KMS-11 (cell line): Measurements from ENCODE around the gene KRTAP10-3.

Source experiments
- H2AFZ ChIP-seq: fragments of 200-600 bp; sonication (generic); 2 replicates; pipeline ENCODE4 v1.6.1; 2016; ENCODE audit warnings: antibody characterized with exemption, mixed run types, low read depth
- H3K27ac ChIP-seq: fragments of 200-600 bp; sonication (generic); 2 replicates; pipeline ENCODE4 v1.6.1; 2016; ENCODE audit warnings: mild to moderate bottlenecking, mixed run types
- H3K27me3 ChIP-seq: fragments of 200-600 bp; sonication (generic); 2 replicates; pipeline ENCODE4 v1.6.1; 2017; ENCODE audit warnings: mild to moderate bottlenecking, low read depth, mixed run types, moderate library complexity; ENCODE audit not compliant: insufficient read depth
- H3K36me3 ChIP-seq: fragments of 200-600 bp; sonication (generic); 2 replicates; pipeline ENCODE4 v1.6.1; 2017; ENCODE audit warnings: mild to moderate bottlenecking, mixed run types; ENCODE audit not compliant: insufficient read depth
- H3K4me1 ChIP-seq: fragments of 200-600 bp; sonication (generic); 2 replicates; pipeline ENCODE4 v1.6.1; 2016; ENCODE audit warnings: mild to moderate bottlenecking, low read depth, mixed run types; ENCODE audit not compliant: poor library complexity, severe bottlenecking
- H3K4me2 ChIP-seq: fragments of 200-600 bp; sonication (generic); 2 replicates; pipeline ENCODE4 v1.7.0; 2016; ENCODE audit warnings: mild to moderate bottlenecking, mixed run types
- H3K4me3 ChIP-seq: fragments of 200-600 bp; sonication (generic); IDR thresholded peaks from 2 replicates; pipeline ENCODE4 v1.6.1; 2017; ENCODE audit warnings: low read depth, low read length, mixed read lengths; ENCODE audit not compliant: insufficient read depth
- H3K79me2 ChIP-seq: fragments of 200-600 bp; sonication (generic); 2 replicates; pipeline ENCODE4 v1.6.1; 2016; ENCODE audit warnings: low read depth, mixed run types; ENCODE audit not compliant: insufficient read depth
- H3K9ac ChIP-seq: fragments of 200-600 bp; sonication (generic); 2 replicates; pipeline ENCODE4 v1.6.1; 2016; ENCODE audit warnings: mild to moderate bottlenecking, mixed run types
- H4K20me1 ChIP-seq: fragments of 200-600 bp; sonication (generic); 2 replicates; pipeline ENCODE4 v1.6.1; 2016; ENCODE audit warnings: mild to moderate bottlenecking, mixed run types; ENCODE audit not compliant: insufficient read depth
- TF ChIP-seq, protein P1 (sequence below): fragments of 200-600 bp; sonication (generic); conservative IDR thresholded peaks from 2 replicates; pipeline ENCODE4 v1.6.1; 2017; ENCODE audit warnings: low read depth, mild to moderate bottlenecking, antibody characterized with exemption, low read length, moderate library complexity, mixed read lengths

KRTAP10-3 gene

DNA sequence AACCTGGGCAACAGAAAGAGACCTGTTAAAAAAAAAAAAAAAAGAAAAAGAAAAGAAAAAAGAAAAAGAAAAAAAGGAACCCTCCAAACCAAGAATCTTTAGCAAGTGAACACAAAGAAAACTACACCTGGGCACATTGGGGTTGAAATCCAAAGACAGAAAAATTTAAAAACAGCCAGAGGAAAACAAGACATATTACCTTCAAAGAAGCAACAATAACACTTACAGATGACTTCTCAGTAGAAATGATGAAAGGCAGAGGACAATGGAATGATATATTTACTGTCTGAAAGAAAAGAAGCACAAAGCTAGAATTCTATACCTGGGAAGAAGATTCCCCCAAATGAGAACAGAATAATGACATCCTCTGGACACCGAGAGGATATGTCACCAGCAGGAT, 15.9 kb downstream of the KRTAP10-3 start:
- H3K4me1 ChIP-seq: no peaks in the 10 kb centered on the region
- no peak overlapping the region for H3K4me3 ChIP-seq
- peaks cover 80% of the 10 kb centered on the region for H3K27me3 ChIP-seq
- H3K79me2 ChIP-seq: no peaks in the 10 kb centered on the region
- no peaks in the 10 kb centered on the region for H3K36me3 ChIP-seq
- TF ChIP-seq, protein P1, sequence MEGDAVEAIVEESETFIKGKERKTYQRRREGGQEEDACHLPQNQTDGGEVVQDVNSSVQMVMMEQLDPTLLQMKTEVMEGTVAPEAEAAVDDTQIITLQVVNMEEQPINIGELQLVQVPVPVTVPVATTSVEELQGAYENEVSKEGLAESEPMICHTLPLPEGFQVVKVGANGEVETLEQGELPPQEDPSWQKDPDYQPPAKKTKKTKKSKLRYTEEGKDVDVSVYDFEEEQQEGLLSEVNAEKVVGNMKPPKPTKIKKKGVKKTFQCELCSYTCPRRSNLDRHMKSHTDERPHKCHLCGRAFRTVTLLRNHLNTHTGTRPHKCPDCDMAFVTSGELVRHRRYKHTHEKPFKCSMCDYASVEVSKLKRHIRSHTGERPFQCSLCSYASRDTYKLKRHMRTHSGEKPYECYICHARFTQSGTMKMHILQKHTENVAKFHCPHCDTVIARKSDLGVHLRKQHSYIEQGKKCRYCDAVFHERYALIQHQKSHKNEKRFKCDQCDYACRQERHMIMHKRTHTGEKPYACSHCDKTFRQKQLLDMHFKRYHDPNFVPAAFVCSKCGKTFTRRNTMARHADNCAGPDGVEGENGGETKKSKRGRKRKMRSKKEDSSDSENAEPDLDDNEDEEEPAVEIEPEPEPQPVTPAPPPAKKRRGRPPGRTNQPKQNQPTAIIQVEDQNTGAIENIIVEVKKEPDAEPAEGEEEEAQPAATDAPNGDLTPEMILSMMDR: no peak
- H4K20me1 ChIP-seq: no peaks in the 10 kb centered on the region
- H3K4me2 ChIP-seq: no peak overlapping the region
- no peak overlapping the region for H3K9ac ChIP-seq
- no peak overlapping the region for H3K27ac ChIP-seq
- no peak overlapping the region for H2AFZ ChIP-seq

DNA sequence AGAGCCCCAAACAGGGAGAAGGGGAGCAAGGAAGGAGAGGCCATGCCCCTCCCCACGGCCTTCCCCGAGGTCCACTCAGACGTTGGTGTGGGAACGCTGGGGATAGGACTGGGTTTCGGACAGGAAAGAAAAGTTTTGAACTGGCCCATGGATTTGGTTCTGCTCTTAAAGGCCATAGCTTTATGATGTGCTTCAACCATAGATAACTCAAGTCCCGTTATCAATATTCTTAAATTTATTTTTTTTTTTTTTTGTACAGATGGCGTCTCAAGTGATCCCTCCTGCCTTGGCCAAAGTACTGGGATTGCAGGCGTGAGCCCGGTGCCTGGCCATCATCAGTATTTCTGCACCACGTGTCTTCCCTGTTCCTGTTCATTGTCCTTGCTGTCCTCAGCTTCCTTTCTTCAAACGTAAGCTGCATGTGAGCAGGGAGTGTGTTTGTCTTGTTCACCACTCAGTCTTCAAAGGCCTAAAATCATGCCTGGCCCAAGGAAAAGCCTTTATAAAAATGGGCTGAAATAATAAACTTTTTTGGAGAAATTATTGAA, 17.8 kb downstream of the KRTAP10-3 start:
- Histone ChIP-seq H3K27me3 (peaks cover 81% of the 10 kb centered on the region), H3K4me1 (no peaks in the 10 kb centered on the region), H2AFZ (no peak overlapping the region), H3K79me2 (no peaks in the 10 kb centered on the region), H3K4me2 (no peak overlapping the region), H3K27ac (no peak overlapping the region), H3K4me3 (no peak overlapping the region), H3K9ac (no peak overlapping the region), H3K36me3 (no peaks in the 10 kb centered on the region), H4K20me1 (no peaks in the 10 kb centered on the region)
- TF ChIP-seq, protein P1: no peak

DNA sequence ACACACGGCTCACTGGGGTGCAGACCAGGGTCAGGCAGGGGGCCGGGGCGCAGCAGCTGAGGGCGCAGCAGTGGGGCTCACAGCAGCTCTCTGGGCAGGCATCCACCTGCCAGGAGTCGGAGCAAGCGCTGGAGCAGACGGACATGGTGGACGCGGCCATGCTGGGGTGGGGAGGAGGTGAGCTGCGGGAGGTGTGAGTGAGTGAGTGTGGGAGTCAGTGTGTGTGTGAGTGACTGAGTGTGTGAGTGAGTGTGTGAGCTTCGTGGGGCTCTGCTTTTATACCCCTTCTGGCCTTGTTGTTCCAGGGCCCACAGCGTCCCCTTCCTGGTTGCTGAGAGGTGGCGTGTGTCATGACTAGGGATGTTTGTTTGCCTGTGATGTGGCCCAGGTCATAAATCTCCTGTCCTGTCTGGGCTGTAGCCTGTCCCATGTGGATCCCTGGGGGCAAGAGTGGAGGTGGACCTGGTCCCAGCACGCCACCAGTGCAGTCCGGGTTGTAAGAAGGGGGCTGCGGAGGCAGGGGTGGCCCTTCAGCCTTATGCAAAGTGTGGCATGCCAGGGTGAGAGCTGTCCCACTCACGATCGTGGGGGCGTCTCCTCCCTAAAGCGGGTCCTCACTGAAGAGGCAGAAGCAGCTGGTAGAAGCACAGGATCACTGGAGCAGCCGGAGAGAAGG, 18.5 kb downstream of the KRTAP10-3 start, which contains the start of gene KRTAP10-1:
Gene KRTAP10-1 (minus strand): TSS at position 205 of the 676 bp plus-strand sequence. CDS start 45 bp downstream, at position 160.
- Histone ChIP-seq H3K79me2 (no peaks in the 10 kb centered on the region), H3K4me1 (no peaks in the 10 kb centered on the region), H3K27me3 (peaks cover 77% of the 10 kb centered on the region), H3K36me3 (no peaks in the 10 kb centered on the region), H3K9ac (no peak within 1 kb of the TSS), H3K4me2 (no peak within 1 kb of the TSS), H2AFZ (no peak within 1 kb of the TSS), H3K4me3 (no peak within 1 kb of the TSS), H4K20me1 (no peaks in the 10 kb centered on the region), H3K27ac (no peak within 1 kb of the TSS)
- TF ChIP-seq, protein P1: no peak

DNA sequence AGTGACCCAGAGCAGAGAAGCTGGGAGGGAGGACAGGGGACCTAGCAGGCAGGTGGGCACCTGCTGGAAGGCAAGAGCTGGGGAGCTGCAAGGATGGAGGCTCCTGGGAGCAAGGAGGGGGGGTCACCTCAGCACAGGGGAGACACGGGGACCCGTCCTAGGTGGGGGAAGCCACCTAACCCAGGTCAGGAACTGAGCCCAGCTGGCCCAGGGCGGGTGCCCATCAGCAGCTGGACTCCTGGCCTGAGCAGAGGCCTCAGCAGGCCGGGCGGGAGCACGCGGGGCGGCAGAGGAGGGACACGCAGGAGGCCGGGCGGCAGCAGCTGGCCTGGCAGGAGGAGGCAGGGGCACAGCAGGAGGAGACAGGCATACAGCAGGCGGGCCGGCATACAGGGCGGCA, 19.5 kb downstream of the KRTAP10-3 start:
- H4K20me1 ChIP-seq: no peaks in the 10 kb centered on the region
- H3K79me2 ChIP-seq: no peaks in the 10 kb centered on the region
- no peak overlapping the region for H3K9ac ChIP-seq
- H3K27ac ChIP-seq: no peak overlapping the region
- no peak overlapping the region for H2AFZ ChIP-seq
- no peak overlapping the region for H3K4me2 ChIP-seq
- peaks cover 66% of the 10 kb centered on the region for H3K27me3 ChIP-seq
- no peak overlapping the region for H3K4me3 ChIP-seq
- no peaks in the 10 kb centered on the region for H3K36me3 ChIP-seq
- TF ChIP-seq, protein P1: no peak
- H3K4me1 ChIP-seq: no peaks in the 10 kb centered on the region
